Psoas muscle (tissue), 8 donors: Measurements from ENCODE around the gene FAM53C. TPM values are rescaled to one million over a fixed set of nuclear protein-coding genes. Genes with fewer than 3 reads are reported as not detected.

Source experiments
- ATAC-seq, 4 donors: fragments of 200-7000 bp; cut with Tn5 transposase; one replicate each; pipeline ENCODE4 v1.9.1; 2020; ENCODE audit warnings: moderate library complexity in 3 of 4, mild to moderate bottlenecking in 2 of 4
- DNase-seq, 2 donors: peaks; one replicate each; pipeline ENCODE4 v3.0.0-alpha.2; 2020
- H3K27ac ChIP-seq: fragments of 200-600 bp; one replicate; pipeline ENCODE4 v1.8.0; 2022
- H3K27me3 ChIP-seq, 3 donors: fragments of 200-600 bp in 1 of 3; one replicate each; pipeline versions ENCODE4 v1.6.1 to v1.8.0; 2013 to 2022; ENCODE audit warnings: low read length in 2 of 3, mild to moderate bottlenecking in 2 of 3, moderate library complexity in 1 of 3; ENCODE audit not compliant: insufficient read depth in 3 of 3
- H3K36me3 ChIP-seq, 2 donors: fragments of 200-600 bp in 1 of 2; one replicate each; pipeline versions ENCODE4 v1.6.1 to v1.8.0; 2013 to 2022; ENCODE audit warnings: low read depth in 1 of 2, mild to moderate bottlenecking in 1 of 2, moderate library complexity in 1 of 2; ENCODE audit not compliant: insufficient read depth in 1 of 2
- H3K4me1 ChIP-seq: fragments of 200-600 bp; one replicate; pipeline ENCODE4 v1.8.0; 2022
- H3K4me3 ChIP-seq: fragments of 200-600 bp; one replicate; pipeline ENCODE4 v1.8.0; 2022; ENCODE audit warnings: mild to moderate bottlenecking
- H3K9me3 ChIP-seq: fragments of 200-600 bp; one replicate; pipeline ENCODE4 v1.8.0; 2022
- WGBS, 3 donors: extraction: QIAGEN DNeasy Blood & Tissue Kit; methylation state at CpG; one replicate each; pipeline versions ENCODE4 v1.1.6 to v1.1.7; 2013; 5-methylcytosine and 5-hydroxymethylcytosine counted together
- intact Hi-C, 2 donors: fragments of 100-400 bp; cut with DNase I; formaldehyde crosslinking; loops; one replicate each; pipeline versions ENCODE4 v1.11.0 to v1.14.2; 2022
- polyA plus RNA-seq, 3 donors: library from polyadenylated mRNA; stranded (reverse); fragments of 200-250 nt; gene quantifications; one replicate each; pipeline ENCODE4 v1.2.3, GENCODE V29; 2013
- total RNA-seq, 4 donors: library from RNA; stranded (reverse); fragmentation: NEBNext Ultra II Directional in 2 of 4; extraction: Animal tissue kit (Norgen Biotek cat#: 25700) in 2 of 4; gene quantifications; one replicate each; pipeline versions ENCODE4 v1.2.1 to v1.2.4, GENCODE V29; 2021 to 2023
- TF ChIP-seq, protein P1 (sequence below): fragments of 200-600 bp; IDR thresholded peaks from one replicate; pipeline ENCODE4 v1.8.0; 2022; ENCODE audit warnings: antibody characterized with exemption
- donor health status: healthy with polysubstance abuse.
- donor health status: DM: no; HTN: no; CAD: no; lungs with moderate emphysema.
- donor health status: Bipolar disorder and iron deficiency.
- donor health status: healthy.
- donor health status: DM: yes; HTN: yes; CAD: no.
- donor health status: DM: no; HTN: no; CAD: no.
- donor health status: DM: no; HTN: no; CAD: no.
- donor health status: DM: yes; HTN: yes; CAD: no.

Gene FAM53C
- total and polyA plus RNA-seq, 7 donors = 10.8 to 57.6 (median 36.0) TPM

DNA sequence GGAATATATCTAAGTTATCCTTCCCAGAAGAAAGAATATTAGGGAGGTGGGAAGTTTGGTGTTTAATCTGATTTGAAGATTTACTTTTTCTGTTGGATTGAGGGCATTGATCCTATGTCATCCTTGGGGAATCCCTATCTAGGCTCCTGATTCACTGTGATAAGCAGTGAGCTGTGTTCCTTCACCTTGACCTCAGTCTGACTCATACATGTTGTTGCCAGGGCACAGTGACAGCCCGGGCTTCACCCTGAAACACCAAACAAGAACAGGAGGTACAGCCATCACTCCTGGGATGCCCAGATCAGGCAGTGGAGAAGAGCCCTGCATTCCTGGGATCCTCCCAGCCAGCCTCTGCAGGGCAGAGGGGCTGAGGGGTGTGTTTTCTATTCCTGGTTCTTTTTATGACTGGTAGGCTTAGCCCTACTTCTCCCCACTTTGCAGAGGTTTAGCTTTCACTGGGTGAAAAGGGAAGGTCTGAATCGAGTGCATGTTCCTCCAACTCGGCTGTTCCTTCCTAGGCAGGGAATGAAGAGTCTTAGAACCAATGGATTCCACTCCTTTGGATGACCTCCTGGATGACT, 3.1 kb upstream of the FAM53C start:
- peaks cover 13% of the 10 kb centered on the region for H3K4me1 ChIP-seq
- no peak for ATAC-seq
- TF ChIP-seq, protein P1, sequence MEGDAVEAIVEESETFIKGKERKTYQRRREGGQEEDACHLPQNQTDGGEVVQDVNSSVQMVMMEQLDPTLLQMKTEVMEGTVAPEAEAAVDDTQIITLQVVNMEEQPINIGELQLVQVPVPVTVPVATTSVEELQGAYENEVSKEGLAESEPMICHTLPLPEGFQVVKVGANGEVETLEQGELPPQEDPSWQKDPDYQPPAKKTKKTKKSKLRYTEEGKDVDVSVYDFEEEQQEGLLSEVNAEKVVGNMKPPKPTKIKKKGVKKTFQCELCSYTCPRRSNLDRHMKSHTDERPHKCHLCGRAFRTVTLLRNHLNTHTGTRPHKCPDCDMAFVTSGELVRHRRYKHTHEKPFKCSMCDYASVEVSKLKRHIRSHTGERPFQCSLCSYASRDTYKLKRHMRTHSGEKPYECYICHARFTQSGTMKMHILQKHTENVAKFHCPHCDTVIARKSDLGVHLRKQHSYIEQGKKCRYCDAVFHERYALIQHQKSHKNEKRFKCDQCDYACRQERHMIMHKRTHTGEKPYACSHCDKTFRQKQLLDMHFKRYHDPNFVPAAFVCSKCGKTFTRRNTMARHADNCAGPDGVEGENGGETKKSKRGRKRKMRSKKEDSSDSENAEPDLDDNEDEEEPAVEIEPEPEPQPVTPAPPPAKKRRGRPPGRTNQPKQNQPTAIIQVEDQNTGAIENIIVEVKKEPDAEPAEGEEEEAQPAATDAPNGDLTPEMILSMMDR = no peak
- no peak for DNase-seq
- intact Hi-C loops = no loop called here
- 64 to 66% (median 65%) methylated on average over 3 of the region's 3 CpGs for WGBS, 3 donors
- H3K4me3 ChIP-seq = no peak overlapping the region
- H3K36me3 ChIP-seq = peaks cover 0 to 2% of the 10 kb centered on the region in 2 donors
- no peak overlapping the region for H3K27ac ChIP-seq
- H3K9me3 ChIP-seq = no peaks in the 10 kb centered on the region
- no peaks in the 10 kb centered on the region for H3K27me3 ChIP-seq

DNA sequence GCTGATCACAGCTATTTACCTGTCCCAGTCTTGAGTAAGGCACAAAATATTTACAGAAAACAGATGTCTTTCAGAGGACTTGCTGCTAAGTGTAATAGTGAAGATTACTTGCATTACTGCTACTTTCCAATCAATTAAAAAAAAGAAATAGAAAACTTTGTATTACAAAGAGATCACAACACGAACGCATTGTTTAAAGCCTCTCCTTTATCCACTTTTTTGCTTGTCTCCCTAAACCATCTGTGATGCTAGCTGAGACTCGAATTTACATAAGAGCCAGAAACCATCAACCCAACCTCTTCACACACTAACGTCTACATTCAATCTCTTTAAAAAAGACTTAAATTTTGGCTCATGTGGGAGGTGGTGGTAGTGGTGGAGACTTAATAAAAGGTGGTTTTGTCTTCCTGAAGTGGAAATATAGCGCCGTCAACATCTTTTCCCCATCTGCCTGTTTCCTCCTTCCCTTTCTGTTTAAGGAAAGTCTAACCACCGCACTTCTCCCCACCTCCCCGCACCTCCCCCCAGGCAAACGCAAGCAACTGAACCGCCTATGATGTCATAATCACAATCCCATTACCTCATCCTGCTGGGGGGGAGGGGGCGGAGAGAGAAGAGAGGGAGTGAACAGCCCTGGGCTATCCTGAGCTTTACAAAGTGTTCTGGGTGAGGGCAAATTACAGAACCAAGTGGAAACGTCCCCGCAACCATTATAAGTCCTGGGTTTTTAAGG, 948 bp upstream of the FAM53C start:
- intact Hi-C loops = no loop called here
- Histone ChIP-seq H3K4me3 (peak overlapping the region; percentile 73), H3K27ac (peak overlapping the region; percentile 99), H3K4me1 (peaks cover 22% of the 10 kb centered on the region), H3K27me3 (no peaks in the 10 kb centered on the region), H3K9me3 (no peaks in the 10 kb centered on the region), H3K36me3 (peaks cover 3 to 23% of the 10 kb centered on the region in 2 donors)
- TF ChIP-seq, protein P1 = no peak
- ATAC-seq (peak; percentile 60 to 74 (median 64)), DNase-seq (peak in 1 of 2 donors; percentile 80)
- WGBS, 3 donors = 25 to 29% (median 25%) methylated on average over 13 of the region's 13 CpGs

DNA sequence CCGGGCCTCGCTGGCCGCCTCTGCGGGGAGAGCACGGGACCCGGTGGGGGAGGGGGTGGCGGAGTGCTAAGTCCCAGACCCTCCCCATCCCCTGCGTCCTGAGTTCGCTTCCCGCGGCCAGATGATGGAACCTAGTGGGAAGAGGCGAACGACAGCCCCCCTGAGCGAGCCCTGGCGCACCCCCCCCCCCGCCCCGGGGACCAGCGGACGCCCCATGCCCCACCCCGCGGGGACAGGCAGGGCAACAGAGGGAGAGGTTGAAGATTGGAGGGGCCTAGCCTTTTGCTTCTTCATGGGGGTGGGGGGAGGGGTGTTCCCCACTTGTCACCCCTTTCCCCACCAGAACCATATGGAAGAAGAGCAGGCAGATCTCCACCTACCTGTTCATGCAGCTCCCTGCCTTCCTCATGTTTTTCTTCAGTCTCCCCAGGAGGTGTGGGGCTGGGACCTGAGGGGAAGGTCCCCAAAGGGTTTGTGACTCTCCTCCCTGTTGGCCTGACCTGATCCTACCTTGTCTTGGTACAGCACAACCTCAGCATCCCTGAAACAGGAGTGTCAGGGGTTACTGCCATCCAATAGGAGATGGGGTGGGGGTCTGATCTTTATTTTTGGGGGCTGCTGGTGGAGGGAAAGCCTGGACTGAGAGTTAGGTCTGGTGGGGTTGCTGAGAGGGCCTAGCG, 485 bp downstream of the FAM53C start:
- H3K9me3 ChIP-seq = no peaks in the 10 kb centered on the region
- H3K36me3 ChIP-seq = peaks cover 3 to 38% of the 10 kb centered on the region in 2 donors
- no peaks in the 10 kb centered on the region for H3K27me3 ChIP-seq
- peak overlapping the region; percentile 73 for H3K4me3 ChIP-seq
- DNase-seq (no peak), ATAC-seq (no peak)
- WGBS, 3 donors = 1 to 2% (median 1%) methylated on average over 9 to 22 of the region's 22 CpGs
- H3K27ac ChIP-seq = peak overlapping the region; percentile 99
- intact Hi-C loops = loop anchor here in 1 of 2 donors (1.0 kb wide), 1 partner anchor 14 kb away; the partner anchor contains the start of gene KDM3B
- TF ChIP-seq, protein P1 = no peak
- peaks cover 22% of the 10 kb centered on the region for H3K4me1 ChIP-seq

DNA sequence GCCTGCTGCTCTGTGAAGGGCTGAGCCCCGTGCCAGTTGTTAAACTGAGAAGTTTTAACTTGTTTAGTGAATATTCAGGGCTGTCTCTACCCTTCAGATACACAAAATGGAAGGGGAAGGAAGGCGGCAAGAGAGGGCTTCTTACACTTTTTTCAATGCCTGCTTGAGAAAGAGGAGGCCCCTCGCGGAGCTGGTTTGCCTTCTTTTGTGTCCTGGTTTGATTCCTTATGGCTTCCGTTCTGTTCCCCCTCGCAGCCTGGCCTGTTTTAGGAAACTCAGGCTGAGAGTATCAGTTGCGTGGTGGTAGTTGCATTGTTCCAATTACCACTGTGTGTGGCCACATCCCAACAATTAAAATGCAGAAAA, 1.0 kb downstream of the FAM53C start:
- Histone ChIP-seq H3K27ac (peak overlapping the region; percentile 99), H3K4me3 (peak overlapping the region; percentile 73), H3K9me3 (no peaks in the 10 kb centered on the region), H3K4me1 (peaks cover 22% of the 10 kb centered on the region), H3K36me3 (peaks cover 3 to 43% of the 10 kb centered on the region in 2 donors), H3K27me3 (no peaks in the 10 kb centered on the region)
- intact Hi-C loops = no loop called here
- ATAC-seq = no peak
- TF ChIP-seq, protein P1 = no peak
- 5 to 14% (median 8%) methylated on average over 7 of the region's 7 CpGs for WGBS, 3 donors
- DNase-seq = no peak
